MCF 10A (cell line): ENCODE measurements around the gene SEMA4F. TPM values are rescaled to one million over a fixed set of nuclear protein-coding genes. Genes with fewer than 3 reads are reported as not detected.

Experiments used
- BruUV-seq: library from RNA; stranded (reverse); fragments of 400-500 nt; replicated peaks from 2 replicates; lab custom pipeline; 2021; lab: Mats Ljungman, UMichigan
- CTCF ChIA-PET: fragments of 300-600 bp; sonication (Branson Sonifier 250); formaldehyde crosslinking; extraction: SDS; loops from one replicate; lab custom pipeline; 2021; ENCODE audit warnings: antibody characterized with exemption, inconsistent platforms; lab: Yijun Ruan, JAX
- POLR2A ChIA-PET: fragments of 300-600, 350-650 bp; sonication (Branson Sonifier 250); formaldehyde crosslinking; extraction: SDS; loops from one replicate; lab custom pipeline; 2020; ENCODE audit warnings: antibody characterized with exemption, inconsistent platforms; lab: Yijun Ruan, JAX
- DNase-seq: peaks from one replicate; pipeline ENCODE4 v3.0.0-alpha.2; 2018; ENCODE audit not compliant: unreplicated experiment
- H3K27ac Mint-ChIP-seq: one replicate; pipeline ENCODE4 v1.8.0; 2022; ENCODE audit warnings: mild to moderate bottlenecking, low read depth, mixed read lengths; ENCODE audit not compliant: unreplicated experiment
- H3K27me3 Mint-ChIP-seq: one replicate; pipeline ENCODE4 v1.8.0; 2022; ENCODE audit warnings: mixed read lengths; ENCODE audit not compliant: insufficient read depth, unreplicated experiment
- H3K36me3 Mint-ChIP-seq: one replicate; pipeline ENCODE4 v1.8.0; 2022; ENCODE audit warnings: mild to moderate bottlenecking, moderate library complexity, mixed read lengths; ENCODE audit not compliant: insufficient read depth, unreplicated experiment
- H3K4me1 Mint-ChIP-seq: one replicate; pipeline ENCODE4 v1.8.0; 2022; ENCODE audit warnings: mixed read lengths; ENCODE audit not compliant: insufficient read depth, unreplicated experiment
- H3K4me3 Mint-ChIP-seq: one replicate; pipeline ENCODE4 v1.8.0; 2022; ENCODE audit warnings: mild to moderate bottlenecking, moderate library complexity, mixed read lengths; ENCODE audit not compliant: unreplicated experiment
- H3K9me3 Mint-ChIP-seq: one replicate; pipeline ENCODE4 v1.8.0; 2022; ENCODE audit warnings: mixed read lengths; ENCODE audit not compliant: unreplicated experiment
- intact Hi-C: fragments of 100-400 bp; cut with micrococcal nuclease; formaldehyde crosslinking; loops from 2 replicates; pipeline ENCODE4 v1.14.1; 2022
- total RNA-seq: library from RNA; stranded (reverse); gene quantifications from 2 replicates; pipeline ENCODE4 v1.2.3, GENCODE V29; 2022
- TF ChIP-seq, protein P1 (sequence below): fragments of 200-600 bp; IDR thresholded peaks from one replicate; pipeline ENCODE4 v1.8.0; 2022; ENCODE audit warnings: antibody characterized with exemption, mild to moderate bottlenecking; ENCODE audit not compliant: unreplicated experiment

Gene SEMA4F
- total RNA-seq, 1 experiment from 2014 or later = 5.2 TPM

DNA sequence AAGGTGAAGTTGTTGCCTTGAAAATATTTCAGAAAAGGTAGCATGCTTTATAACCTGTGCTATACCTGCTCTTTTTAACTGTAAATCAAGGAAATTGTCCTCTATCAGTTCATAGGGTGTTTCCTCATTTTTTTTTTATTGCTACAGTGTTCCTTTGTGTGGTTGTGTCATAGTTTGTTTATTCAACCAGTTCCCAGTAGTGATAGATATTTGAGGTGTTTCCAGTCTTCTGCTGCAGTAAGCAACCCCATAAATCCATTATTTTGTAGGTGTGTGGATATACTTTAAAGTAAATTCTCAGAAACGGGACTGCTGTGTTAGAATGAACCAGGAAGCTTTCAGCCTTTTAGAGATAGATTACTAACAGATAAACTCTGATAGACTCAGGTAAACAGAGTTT is 39.6 kb downstream of the SEMA4F start:
- Mint-ChIP-seq H3K4me1 (peaks cover 6% of the 10 kb centered on the region), H3K9me3 (no peaks in the 10 kb centered on the region), H3K36me3 (no peaks in the 10 kb centered on the region), H3K27ac (no peak overlapping the region), H3K4me3 (no peak overlapping the region), H3K27me3 (no peaks in the 10 kb centered on the region)
- intact Hi-C loops = loop anchor here (5.0 kb wide), 2 partner anchors 359 to 929 kb away; no protein-coding TSS in a partner anchor
- TF ChIP-seq, protein P1, sequence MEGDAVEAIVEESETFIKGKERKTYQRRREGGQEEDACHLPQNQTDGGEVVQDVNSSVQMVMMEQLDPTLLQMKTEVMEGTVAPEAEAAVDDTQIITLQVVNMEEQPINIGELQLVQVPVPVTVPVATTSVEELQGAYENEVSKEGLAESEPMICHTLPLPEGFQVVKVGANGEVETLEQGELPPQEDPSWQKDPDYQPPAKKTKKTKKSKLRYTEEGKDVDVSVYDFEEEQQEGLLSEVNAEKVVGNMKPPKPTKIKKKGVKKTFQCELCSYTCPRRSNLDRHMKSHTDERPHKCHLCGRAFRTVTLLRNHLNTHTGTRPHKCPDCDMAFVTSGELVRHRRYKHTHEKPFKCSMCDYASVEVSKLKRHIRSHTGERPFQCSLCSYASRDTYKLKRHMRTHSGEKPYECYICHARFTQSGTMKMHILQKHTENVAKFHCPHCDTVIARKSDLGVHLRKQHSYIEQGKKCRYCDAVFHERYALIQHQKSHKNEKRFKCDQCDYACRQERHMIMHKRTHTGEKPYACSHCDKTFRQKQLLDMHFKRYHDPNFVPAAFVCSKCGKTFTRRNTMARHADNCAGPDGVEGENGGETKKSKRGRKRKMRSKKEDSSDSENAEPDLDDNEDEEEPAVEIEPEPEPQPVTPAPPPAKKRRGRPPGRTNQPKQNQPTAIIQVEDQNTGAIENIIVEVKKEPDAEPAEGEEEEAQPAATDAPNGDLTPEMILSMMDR = no peak
- CTCF ChIA-PET = interaction anchor here (0.6 to 2.0 kb wide), 3 partner anchors 21 to 305 kb away, joined by 3 to 19 read pairs (median 4); no protein-coding TSS in a partner anchor
- no peak for DNase-seq
- POLR2A ChIA-PET = interaction anchor here (0.6 to 1.6 kb wide), 2 partner anchors 40 to 142 kb away, joined by 3 to 10 read pairs; partner anchors contain the start of gene HK2
- no TSS peak for BruUV-seq

DNA sequence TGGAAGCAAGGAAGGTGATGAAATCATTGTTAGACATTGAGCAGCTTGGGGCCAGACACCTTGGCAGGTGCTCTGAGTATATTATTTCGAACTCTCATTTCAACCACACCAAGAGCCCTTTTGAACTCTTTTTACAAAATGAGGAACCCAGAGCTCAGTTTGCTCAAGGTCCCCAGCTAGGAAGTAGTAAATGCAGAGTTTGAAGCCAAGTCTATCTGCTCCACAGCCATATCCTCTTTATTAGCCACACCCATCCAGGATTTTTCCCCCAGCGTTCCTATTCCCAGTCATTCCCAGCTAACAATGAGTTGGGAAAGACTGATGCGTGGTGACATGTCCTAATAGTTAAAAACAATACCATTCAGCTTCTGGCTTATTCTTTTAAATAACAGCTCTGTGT is 40.2 kb downstream of the SEMA4F start:
- no TSS peak for BruUV-seq
- no peaks in the 10 kb centered on the region for H3K9me3 Mint-ChIP-seq
- peaks cover 4% of the 10 kb centered on the region for H3K27me3 Mint-ChIP-seq
- peak; percentile 25 for DNase-seq
- POLR2A ChIA-PET = interaction anchor here (1.6 kb wide), 1 partner anchor 141 kb away, joined by 10 read pairs; the partner anchor contains the start of gene HK2
- TF ChIP-seq, protein P1 = no peak
- H3K27ac Mint-ChIP-seq = no peak overlapping the region
- peaks cover 6% of the 10 kb centered on the region for H3K4me1 Mint-ChIP-seq
- intact Hi-C loops = loop anchor here (5.0 kb wide), 2 partner anchors 358 to 928 kb away; no protein-coding TSS in a partner anchor
- no peaks in the 10 kb centered on the region for H3K36me3 Mint-ChIP-seq
- H3K4me3 Mint-ChIP-seq = no peak overlapping the region
- CTCF ChIA-PET = interaction anchor here (0.6 to 2.0 kb wide), 8 partner anchors 20 to 551 kb away, joined by 3 to 19 read pairs (median 4); no protein-coding TSS in a partner anchor

DNA sequence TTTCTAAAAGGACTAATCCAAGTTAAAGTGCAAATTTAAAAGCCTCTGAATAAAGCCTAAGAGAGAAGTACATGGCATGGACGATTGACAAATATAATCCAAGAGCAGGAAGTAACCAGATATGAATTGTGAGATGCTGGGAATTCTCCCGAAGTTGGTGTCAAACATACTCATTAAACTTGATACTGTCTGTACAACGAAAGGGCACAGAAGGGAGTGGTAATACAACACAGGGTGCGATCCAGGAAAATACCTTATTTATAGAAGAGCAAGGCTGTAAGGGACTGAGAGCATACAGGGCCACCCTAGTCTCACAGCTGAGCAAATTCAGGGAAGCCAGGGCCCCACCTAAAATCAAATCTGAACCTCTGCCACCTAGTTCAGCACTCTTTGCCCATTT is 41.6 kb downstream of the SEMA4F start:
- Mint-ChIP-seq H3K27ac (no peak overlapping the region), H3K4me3 (no peak overlapping the region), H3K9me3 (no peaks in the 10 kb centered on the region), H3K27me3 (peaks cover 18% of the 10 kb centered on the region), H3K4me1 (no peaks in the 10 kb centered on the region), H3K36me3 (no peaks in the 10 kb centered on the region)
- POLR2A ChIA-PET = no interaction called here
- CTCF ChIA-PET = interaction anchor here (0.8 to 1.6 kb wide), 3 partner anchors 141 to 1500 kb away, joined by 4 to 7 read pairs (median 6); no protein-coding TSS in a partner anchor
- TF ChIP-seq, protein P1 = no peak
- no TSS peak for BruUV-seq
- intact Hi-C loops = no loop called here
- no peak for DNase-seq

DNA sequence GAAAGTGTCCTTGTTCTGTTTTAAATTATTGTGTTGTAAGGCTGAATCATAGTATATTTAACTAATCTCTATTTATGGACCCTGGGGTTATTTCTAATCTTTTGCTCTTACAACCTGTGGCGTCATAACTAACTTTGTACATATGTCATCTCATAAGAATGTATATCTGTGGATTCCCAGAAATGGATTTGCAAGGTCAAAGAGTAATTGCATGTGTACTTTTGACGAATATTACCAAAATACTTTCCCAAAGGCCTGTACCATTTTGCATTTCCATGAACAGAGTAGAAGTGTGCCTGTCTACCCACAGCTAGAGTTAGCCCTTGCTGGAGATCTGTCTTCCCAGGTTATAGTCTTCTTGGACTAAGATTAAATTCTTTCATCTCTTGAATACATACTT is 42.8 kb downstream of the SEMA4F start:
- ChIA-PET POLR2A (no interaction called here), CTCF (interaction anchor here (0.6 to 3.2 kb wide), 4 partner anchors 17 to 179 kb away, joined by 3 to 14 read pairs (median 4); no protein-coding TSS in a partner anchor)

More for the DNA sequence above, 42.8 kb downstream of the SEMA4F start:
- no peak overlapping the region for H3K4me3 Mint-ChIP-seq
- no peaks in the 10 kb centered on the region for H3K36me3 Mint-ChIP-seq
- peak; percentile 30 for DNase-seq
- BruUV-seq = no TSS peak
- no peaks in the 10 kb centered on the region for H3K9me3 Mint-ChIP-seq
- TF ChIP-seq, protein P1 = no peak
- H3K4me1 Mint-ChIP-seq = no peaks in the 10 kb centered on the region
- no peak overlapping the region for H3K27ac Mint-ChIP-seq
- peaks cover 24% of the 10 kb centered on the region for H3K27me3 Mint-ChIP-seq
- intact Hi-C loops = no loop called here
